Neural cell (in vitro differentiated cells): ENCODE results near the gene TTYH3. TPM values are rescaled to one million over a fixed set of nuclear protein-coding genes. Genes with fewer than 3 reads are reported as not detected.

Source experiments
- H2AFZ ChIP-seq: fragments of 200-600, 300-800 bp; sonication (generic), shearing (Covaris generic); 2 replicates; pipeline ENCODE4 v1.6.0; 2014; ENCODE audit warnings: low read depth, mild to moderate bottlenecking, antibody characterized with exemption, low read length, moderate library complexity
- H3F3A ChIP-seq: fragments of 200-600 bp; shearing (Covaris generic); 2 replicates; pipeline ENCODE4 v1.6.1; 2016; ENCODE audit warnings: mild to moderate bottlenecking, moderate library complexity, mixed read lengths, antibody characterized with exemption, low read length; ENCODE audit not compliant: insufficient read depth, poor library complexity, severe bottlenecking
- H3K27ac ChIP-seq: fragments of 200-600, 300-800 bp; sonication (generic), shearing (Covaris generic); 2 replicates; pipeline ENCODE4 v1.5.1; 2014; ENCODE audit warnings: mild to moderate bottlenecking, low read length, moderate library complexity
- H3K27me3 ChIP-seq: fragments of 300-800, 200-600 bp; sonication (generic), shearing (Covaris generic); 2 replicates; pipeline ENCODE4 v1.6.0; 2014; ENCODE audit warnings: mild to moderate bottlenecking, low read depth, low read length, moderate library complexity; ENCODE audit not compliant: insufficient read depth
- H3K36me3 ChIP-seq: fragments of 300-800, 200-600 bp; sonication (generic), shearing (Covaris generic); 2 replicates; pipeline ENCODE4 v1.5.1; 2014; ENCODE audit warnings: mild to moderate bottlenecking, antibody characterized with exemption, low read length, moderate library complexity; ENCODE audit not compliant: insufficient read depth
- H3K4me2 ChIP-seq: fragments of 300-800, 200-600 bp; sonication (generic), shearing (Covaris generic); 2 replicates; pipeline ENCODE4 v1.6.0; 2014; ENCODE audit warnings: mild to moderate bottlenecking, low read length
- H3K4me3 ChIP-seq: fragments of 300-800, 200-600 bp; sonication (generic), shearing (Covaris generic); 2 replicates; pipeline ENCODE4 v1.5.1; 2014; ENCODE audit warnings: mild to moderate bottlenecking, low read length, moderate library complexity
- H3K79me2 ChIP-seq: fragments of 200-600 bp; shearing (Covaris generic); replicated peaks from 2 replicates; pipeline ENCODE4 v1.6.0; 2014; ENCODE audit warnings: mild to moderate bottlenecking, low read length, moderate library complexity; ENCODE audit not compliant: insufficient read depth
- H3K9ac ChIP-seq: fragments of 300-800, 200-600 bp; sonication (generic), shearing (Covaris generic); 2 replicates; pipeline ENCODE4 v1.6.1; 2016; ENCODE audit warnings: mild to moderate bottlenecking, low read length, mixed read lengths
- H3K9me2 ChIP-seq: fragments of 200-600 bp; shearing (Covaris generic); 2 replicates; pipeline ENCODE4 v1.6.1; 2016; ENCODE audit warnings: mild to moderate bottlenecking, low read length, mixed read lengths; ENCODE audit not compliant: insufficient read depth
- H3K9me3 ChIP-seq: fragments of 200-600, 300-800 bp; sonication (generic), shearing (Covaris generic); 2 replicates; pipeline ENCODE4 v1.6.1; 2016; ENCODE audit warnings: mild to moderate bottlenecking, mixed run types, low read length, moderate library complexity, mixed read lengths
- H4K20me1 ChIP-seq: fragments of 200-600 bp; shearing (Covaris generic); 2 replicates; pipeline ENCODE4 v1.6.1; 2016; ENCODE audit warnings: mild to moderate bottlenecking, mixed run types; ENCODE audit not compliant: insufficient read depth
- CTCF ChIP-seq: fragments of 450-650 bp; IDR thresholded peaks from 2 replicates; pipeline ENCODE4 v1.5.1; 2014; ENCODE audit warnings: antibody characterized with exemption, mild to moderate bottlenecking, moderate library complexity; ENCODE audit not compliant: poor library complexity, severe bottlenecking
- EP300 ChIP-seq: fragments of 450-650 bp; conservative IDR thresholded peaks from 2 replicates; pipeline ENCODE4 v1.6.1; 2014; ENCODE audit warnings: antibody characterized with exemption, mild to moderate bottlenecking, moderate library complexity; ENCODE audit not compliant: poor library complexity, severe bottlenecking
- EZH2 ChIP-seq: fragments of 200-600, 300-800 bp; shearing (Covaris generic), sonication (generic); IDR thresholded peaks from 2 replicates; pipeline ENCODE4 v1.6.1; 2014; ENCODE audit warnings: antibody characterized with exemption, low read length, borderline replicate concordance, mild to moderate bottlenecking; ENCODE audit not compliant: insufficient read depth, poor library complexity, severe bottlenecking
- MXI1 ChIP-seq: fragments of 450-650 bp; conservative IDR thresholded peaks from 2 replicates; pipeline ENCODE4 v1.6.1; 2014; ENCODE audit warnings: antibody characterized with exemption, mild to moderate bottlenecking; ENCODE audit not compliant: poor library complexity, severe bottlenecking
- RAD21 ChIP-seq: fragments of 450-650 bp; conservative IDR thresholded peaks from 2 replicates; pipeline ENCODE4 v1.6.1; 2014; ENCODE audit warnings: antibody characterized with exemption, mild to moderate bottlenecking, moderate library complexity
- REST ChIP-seq: IDR thresholded peaks from 2 replicates; pipeline ENCODE4 v1.6.1; 2012; ENCODE audit warnings: borderline replicate concordance
- SMC3 ChIP-seq: fragments of 450-650 bp; conservative IDR thresholded peaks from 2 replicates; pipeline ENCODE4 v1.6.1; 2014; ENCODE audit warnings: antibody characterized with exemption, mild to moderate bottlenecking, moderate library complexity; ENCODE audit not compliant: poor library complexity
- TAF1 ChIP-seq: IDR thresholded peaks from 2 replicates; pipeline ENCODE4 v1.6.1; 2012; ENCODE audit warnings: low read depth
- polyA plus RNA-seq: library from polyadenylated mRNA; depleted of rRNA; stranded (reverse); fragments of >200 nt; gene quantifications from 2 replicates; pipeline ENCODE4 v1.2.3, GENCODE V29; 2014

Gene TTYH3
- polyA plus RNA-seq, 1 donor from 2014 or later = 17.0 TPM

- no peak for TF ChIP-seq RAD21
- TF ChIP-seq CTCF = no peak
- no peak for TF ChIP-seq TAF1
- no peak for TF ChIP-seq MXI1
- TF ChIP-seq REST = no peak
Observed at GRCh38 chr7:2666588-2667250, 34.9 kb downstream of the TTYH3 start.

GRCh38 chr7:2667843-2668242 is 36.1 kb downstream of the TTYH3 start:
- no peaks in the 10 kb centered on the region for H3K9me2 ChIP-seq
- no peaks in the 10 kb centered on the region for H3K36me3 ChIP-seq
- no peak overlapping the region for H3K4me3 ChIP-seq
- no peak overlapping the region for H3K4me2 ChIP-seq
- no peak overlapping the region for H3K9ac ChIP-seq
- no peaks in the 10 kb centered on the region for H4K20me1 ChIP-seq
- H3K27me3 ChIP-seq = no peaks in the 10 kb centered on the region
- no peaks in the 10 kb centered on the region for H3K9me3 ChIP-seq
- no peak overlapping the region for H3K27ac ChIP-seq
- TF ChIP-seq EZH2 (no peak), CTCF (no peak), TAF1 (no peak), SMC3 (no peak), REST (no peak), EP300 (no peak), RAD21 (no peak), MXI1 (no peak)
- no peaks in the 10 kb centered on the region for H3K79me2 ChIP-seq
- no peaks in the 10 kb centered on the region for H3F3A ChIP-seq
- H2AFZ ChIP-seq = no peak overlapping the region

More at GRCh38 chr7:2666588-2667250, 34.9 kb downstream of the TTYH3 start:
- Histone ChIP-seq H3K9me2 (no peaks in the 10 kb centered on the region), H3K9ac (no peak overlapping the region), H3K27me3 (no peaks in the 10 kb centered on the region), H3K27ac (no peak overlapping the region), H3F3A (no peaks in the 10 kb centered on the region), H3K9me3 (no peaks in the 10 kb centered on the region), H4K20me1 (no peaks in the 10 kb centered on the region), H3K4me2 (no peak overlapping the region), H3K79me2 (no peaks in the 10 kb centered on the region), H3K4me3 (no peak overlapping the region), H3K36me3 (no peaks in the 10 kb centered on the region), H2AFZ (no peak overlapping the region)
